Measurements from ENCODE around the gene RALGDS.
A peak's percentile ranks its signal among the peaks of the same experiment; 100 is the strongest.

RALGDS gene

GRCh38 chr9:133104718-133105460, 16.2 kb downstream of the RALGDS start:
- ChIA-PET CTCF (interaction anchor here (0.7 to 1.9 kb wide), 2 partner anchors 18 to 39 kb away, joined by 3 to 6 read pairs; no protein-coding TSS in a partner anchor), POLR2A (no interaction called here)
- no peak for DNase-seq (ENCODE audit: extremely low spot score)
- TF ChIP-seq FOXA1 (IDR thresholded peaks at IDR 0.05), result no peak

- CTCF ChIA-PET, result interaction anchor here (0.7 kb wide), 1 partner anchor 19 kb away, joined by 3 read pairs; no protein-coding TSS in a partner anchor
- no peak for TF ChIP-seq SP1 (IDR thresholded peaks at IDR 0.05)
- no peak for TF ChIP-seq HDGF (IDR thresholded peaks at IDR 0.05; ENCODE audit: borderline replicate concordance)
- TF ChIP-seq SUZ12 (IDR thresholded peaks at IDR 0.05), result no peak
- no peak for TF ChIP-seq LEF1 (IDR thresholded peaks at IDR 0.05; ENCODE audit: borderline replicate concordance)
- TF ChIP-seq CTBP1 (IDR thresholded peaks at IDR 0.05; ENCODE audit: borderline replicate concordance), result no peak
- no peak for TF ChIP-seq L3MBTL2 (conservative IDR thresholded peaks at IDR 0.05)
- TF ChIP-seq ZNF384 (IDR thresholded peaks at IDR 0.05), result no peak
- no peak for TF ChIP-seq NFRKB (IDR thresholded peaks at IDR 0.05)
- no peak for TF ChIP-seq BHLHE40 (IDR thresholded peaks at IDR 0.05; ENCODE audit: borderline replicate concordance)
- TF ChIP-seq FOXM1 (IDR thresholded peaks at IDR 0.05; ENCODE audit: borderline replicate concordance), result no peak
- TF ChIP-seq ARNT (IDR thresholded peaks at IDR 0.05), result no peak
- TF ChIP-seq, protein P1, sequence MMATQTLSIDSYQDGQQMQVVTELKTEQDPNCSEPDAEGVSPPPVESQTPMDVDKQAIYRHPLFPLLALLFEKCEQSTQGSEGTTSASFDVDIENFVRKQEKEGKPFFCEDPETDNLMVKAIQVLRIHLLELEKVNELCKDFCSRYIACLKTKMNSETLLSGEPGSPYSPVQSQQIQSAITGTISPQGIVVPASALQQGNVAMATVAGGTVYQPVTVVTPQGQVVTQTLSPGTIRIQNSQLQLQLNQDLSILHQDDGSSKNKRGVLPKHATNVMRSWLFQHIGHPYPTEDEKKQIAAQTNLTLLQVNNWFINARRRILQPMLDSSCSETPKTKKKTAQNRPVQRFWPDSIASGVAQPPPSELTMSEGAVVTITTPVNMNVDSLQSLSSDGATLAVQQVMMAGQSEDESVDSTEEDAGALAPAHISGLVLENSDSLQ (IDR thresholded peaks at IDR 0.05), result no peak
- TF ChIP-seq ELF4 (IDR thresholded peaks at IDR 0.05), result no peak
- POLR2A ChIA-PET, result no interaction called here
- DNase-seq (ENCODE audit: extremely low spot score), result no peak
Observed at GRCh38 chr9:133103987-133104505, 17.0 kb downstream of the RALGDS start.

DNA sequence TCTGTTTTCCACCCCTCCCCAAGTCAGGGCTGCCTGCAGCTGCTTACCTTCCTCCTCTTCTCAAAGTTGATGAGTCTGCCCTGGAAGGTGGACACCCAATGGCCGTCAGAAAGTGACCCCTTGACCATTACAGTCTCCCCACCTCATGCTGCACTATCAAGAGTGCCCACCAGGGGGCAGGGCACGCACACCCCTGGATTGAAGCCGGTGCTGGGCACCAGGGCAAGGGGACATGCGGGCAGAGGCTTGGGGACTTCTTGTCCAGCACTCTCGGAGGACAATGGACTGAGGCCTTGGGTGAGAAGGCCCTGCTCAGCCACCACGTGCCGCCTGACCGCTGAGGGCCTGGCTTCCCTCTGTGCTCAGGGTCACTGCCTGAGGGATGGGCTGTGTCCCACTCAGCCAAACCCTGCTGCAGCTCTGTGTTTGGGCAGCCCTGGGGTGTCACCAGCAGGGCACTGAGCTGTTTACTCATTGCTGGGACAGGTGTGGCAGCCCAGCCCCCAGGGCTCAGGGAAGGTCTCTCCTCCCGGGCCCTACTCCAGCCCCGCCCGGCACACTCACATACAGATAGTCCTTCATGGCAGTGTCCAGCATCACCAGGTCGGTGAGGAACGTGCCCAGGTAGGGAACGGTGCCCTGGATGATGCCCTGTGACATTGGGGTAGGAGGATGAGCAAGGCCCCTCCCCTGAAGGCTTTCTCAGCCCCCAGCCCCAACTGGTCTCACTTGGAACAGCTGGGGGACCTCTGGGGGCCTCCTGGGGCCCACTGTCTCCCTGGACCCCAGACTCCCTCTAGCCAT, 17.7 kb downstream of the RALGDS start:
- POLR2A ChIA-PET, result interaction anchor here (1.6 kb wide), 1 partner anchor 72 kb away, joined by 3 read pairs; the partner anchor contains the start of gene GTF3C5
- CTCF ChIA-PET, result interaction anchor here (0.7 kb wide), 1 partner anchor 8 kb away, joined by 3 read pairs; no protein-coding TSS in a partner anchor
- TF ChIP-seq BHLHE40 (IDR thresholded peaks at IDR 0.05; ENCODE audit: borderline replicate concordance), result no peak
- no peak for TF ChIP-seq CTBP1 (IDR thresholded peaks at IDR 0.05; ENCODE audit: borderline replicate concordance)
- no peak for TF ChIP-seq LEF1 (IDR thresholded peaks at IDR 0.05; ENCODE audit: borderline replicate concordance)
- no peak for TF ChIP-seq SP1 (IDR thresholded peaks at IDR 0.05)
- TF ChIP-seq ARNT (IDR thresholded peaks at IDR 0.05), result no peak
- TF ChIP-seq ZNF384 (IDR thresholded peaks at IDR 0.05), result no peak
- no peak for TF ChIP-seq FOXM1 (IDR thresholded peaks at IDR 0.05; ENCODE audit: borderline replicate concordance)
- TF ChIP-seq SUZ12 (IDR thresholded peaks at IDR 0.05), result no peak
- no peak for TF ChIP-seq ELF4 (IDR thresholded peaks at IDR 0.05)
- no peak for TF ChIP-seq FOXK2 (IDR thresholded peaks at IDR 0.05)
- DNase-seq (ENCODE audit: extremely low spot score), result peak; percentile 64

- POLR2A ChIA-PET, result interaction anchor here (1.0 to 1.6 kb wide), 2 partner anchors 46 to 71 kb away, joined by 3 read pairs; partner anchors contain the start of gene GTF3C5
- DNase-seq (ENCODE audit: extremely low spot score), result no peak
- TF ChIP-seq LEF1 (IDR thresholded peaks at IDR 0.05; ENCODE audit: borderline replicate concordance), result no peak
- TF ChIP-seq ZNF384 (IDR thresholded peaks at IDR 0.05), result no peak
- no peak for TF ChIP-seq FOXK2 (IDR thresholded peaks at IDR 0.05)
- no peak for TF ChIP-seq FOXA1 (IDR thresholded peaks at IDR 0.05)
- TF ChIP-seq L3MBTL2 (conservative IDR thresholded peaks at IDR 0.05), result no peak
- TF ChIP-seq CTBP1 (IDR thresholded peaks at IDR 0.05; ENCODE audit: borderline replicate concordance), result no peak
- no peak for TF ChIP-seq TARDBP (IDR thresholded peaks at IDR 0.05)
- no peak for TF ChIP-seq FOXM1 (IDR thresholded peaks at IDR 0.05; ENCODE audit: borderline replicate concordance)
- no peak for TF ChIP-seq HDGF (IDR thresholded peaks at IDR 0.05; ENCODE audit: borderline replicate concordance)
- no peak for TF ChIP-seq SP1 (IDR thresholded peaks at IDR 0.05)
- TF ChIP-seq ELF4 (IDR thresholded peaks at IDR 0.05), result no peak
- TF ChIP-seq BHLHE40 (IDR thresholded peaks at IDR 0.05; ENCODE audit: borderline replicate concordance), result no peak
- no peak for TF ChIP-seq NFRKB (IDR thresholded peaks at IDR 0.05)
- no peak for TF ChIP-seq SUZ12 (IDR thresholded peaks at IDR 0.05)
- TF ChIP-seq, protein P1 (IDR thresholded peaks at IDR 0.05), result no peak
- TF ChIP-seq ARNT (IDR thresholded peaks at IDR 0.05), result no peak
- CTCF ChIA-PET, result interaction anchor here (2.0 kb wide), 1 partner anchor 41 kb away, joined by 11 read pairs; no protein-coding TSS in a partner anchor
Observed at GRCh38 chr9:133102190-133103021, 18.6 kb downstream of the RALGDS start.

- ChIA-PET CTCF (interaction anchor here (2.0 kb wide), 1 partner anchor 42 kb away, joined by 11 read pairs; no protein-coding TSS in a partner anchor), POLR2A (interaction anchor here (1.0 to 1.6 kb wide), 2 partner anchors 47 to 71 kb away, joined by 3 read pairs; partner anchors contain the start of gene GTF3C5)
- no peak for DNase-seq (ENCODE audit: extremely low spot score)
- TF ChIP-seq ZNF384 (IDR thresholded peaks at IDR 0.05) (no peak), ELF4 (IDR thresholded peaks at IDR 0.05) (no peak), LEF1 (IDR thresholded peaks at IDR 0.05; ENCODE audit: borderline replicate concordance) (no peak), FOXM1 (IDR thresholded peaks at IDR 0.05; ENCODE audit: borderline replicate concordance) (no peak), L3MBTL2 (conservative IDR thresholded peaks at IDR 0.05) (no peak), CTBP1 (IDR thresholded peaks at IDR 0.05; ENCODE audit: borderline replicate concordance) (no peak), HDGF (IDR thresholded peaks at IDR 0.05; ENCODE audit: borderline replicate concordance) (no peak), FOXA1 (IDR thresholded peaks at IDR 0.05) (no peak), TARDBP (IDR thresholded peaks at IDR 0.05) (no peak)
- TF ChIP-seq, protein P1 (IDR thresholded peaks at IDR 0.05), result no peak
Observed at GRCh38 chr9:133101356-133102189, 19.5 kb downstream of the RALGDS start.

All from HEK293T (cell line).